GM12878 (cell line): ENCODE measurements around the gene MPV17. TPM values are rescaled to one million over a fixed set of nuclear protein-coding genes. Genes with fewer than 3 reads are reported as not detected.

Source experiments
- FOXK2 ChIP-seq: fragments of 450-650 bp; IDR thresholded peaks from 2 replicates; pipeline ENCODE4 v1.6.1; 2017; ENCODE audit warnings: mild to moderate bottlenecking, moderate library complexity
- KLF5 ChIP-seq: fragments of 450-650 bp; IDR thresholded peaks from 2 replicates; pipeline ENCODE4 v1.6.1; 2014; ENCODE audit warnings: mild to moderate bottlenecking; ENCODE audit not compliant: partially characterized antibody
- MTA3 ChIP-seq: IDR thresholded peaks from 2 replicates; pipeline ENCODE4 v1.6.1; 2012; ENCODE audit warnings: low read length, inconsistent platforms, borderline replicate concordance
- NR2C2 ChIP-seq: IDR thresholded peaks from 2 replicates; pipeline ENCODE4 v1.6.1; 2011; ENCODE audit warnings: borderline replicate concordance, low read depth; ENCODE audit not compliant: control insufficient read depth, insufficient read length
- RCOR1 ChIP-seq: conservative IDR thresholded peaks from 2 replicates; pipeline ENCODE4 v1.6.1; 2012; ENCODE audit warnings: low read depth, low read length, improper control_type of control experiment
- SMAD1 ChIP-seq: fragments of 450-650 bp; IDR thresholded peaks from 2 replicates; pipeline ENCODE4 v1.6.1; 2018; ENCODE audit warnings: mild to moderate bottlenecking, low read depth; ENCODE audit not compliant: partially characterized antibody
- STAT1 ChIP-seq: fragments of 450-650 bp; conservative IDR thresholded peaks from 2 replicates; pipeline ENCODE4 v1.6.1; 2014; ENCODE audit warnings: antibody characterized with exemption, mild to moderate bottlenecking
- SUZ12 ChIP-seq: fragments of 200-600 bp; sonication (generic); IDR thresholded peaks from one replicate; pipeline ENCODE4 v1.6.1; 2018; ENCODE audit warnings: antibody characterized with exemption, mild to moderate bottlenecking; ENCODE audit not compliant: unreplicated experiment
- YY1 ChIP-seq: IDR thresholded peaks from 2 replicates; pipeline ENCODE4 v1.6.1; 2011; ENCODE audit warnings: low read depth, mild to moderate bottlenecking, low read length
- polyA plus RNA-seq, 11 experiments: library from polyadenylated mRNA; depleted of rRNA in 4 of 11; unstranded in 6 of 11; stranded (reverse) in 5 of 11; fragments of >200 nt; fragmentation: Nextera tagmentation in 4 of 11; fragmentation: Illumina TruSeq in 1 of 11; extraction: Ambion mirVana in 4 of 11; extraction: Trizol in 1 of 11; gene quantifications; 1 replicate in 1 of 11; 2 replicates in 10 of 11; pipeline versions ENCODE4 v1.2.1 to v1.2.3, GENCODE V29; 2011 to 2016; ENCODE audit warnings: inconsistent platforms in 2 of 11, missing spikeins in 2 of 11, low read depth in 1 of 11
- total RNA-seq, 4 experiments: library from RNA; depleted of rRNA in 3 of 4; stranded (reverse); fragments of >200 nt in 3 of 4; fragmentation: Illumina TruSeq in 1 of 4; extraction: Trizol in 1 of 4; gene quantifications; 2 replicates each; pipeline versions ENCODE4 v1.2.1 to v1.2.3, GENCODE V29; 2013 to 2021
- TF ChIP-seq, protein P1 (sequence below): IDR thresholded peaks from 2 replicates; pipeline ENCODE4 v1.6.1; 2012; ENCODE audit warnings: improper control_type of control experiment, low read depth, low read length; ENCODE audit not compliant: insufficient replicate concordance
- TF ChIP-seq, protein P2 (sequence below): fragments of 450-650 bp; IDR thresholded peaks from 2 replicates; pipeline ENCODE4 v1.6.1; 2016; ENCODE audit warnings: mild to moderate bottlenecking
- TF ChIP-seq, protein P3 (sequence below): IDR thresholded peaks from 2 replicates; pipeline ENCODE4 v1.6.1; 2012; ENCODE audit warnings: mild to moderate bottlenecking, low read depth, low read length
- TF ChIP-seq, protein P4 (sequence below): fragments of 150-350 bp; IDR thresholded peaks from 2 replicates; pipeline ENCODE4 v1.6.1; 2016; ENCODE audit warnings: low read depth, low read length

The MPV17 gene
- total and polyA plus RNA-seq, 10 of the 15 experiments (the other 5 are each of a cell fraction or from before 2014, with no cell fraction given) = 63.4 to 143 (median 89.0) TPM

DNA sequence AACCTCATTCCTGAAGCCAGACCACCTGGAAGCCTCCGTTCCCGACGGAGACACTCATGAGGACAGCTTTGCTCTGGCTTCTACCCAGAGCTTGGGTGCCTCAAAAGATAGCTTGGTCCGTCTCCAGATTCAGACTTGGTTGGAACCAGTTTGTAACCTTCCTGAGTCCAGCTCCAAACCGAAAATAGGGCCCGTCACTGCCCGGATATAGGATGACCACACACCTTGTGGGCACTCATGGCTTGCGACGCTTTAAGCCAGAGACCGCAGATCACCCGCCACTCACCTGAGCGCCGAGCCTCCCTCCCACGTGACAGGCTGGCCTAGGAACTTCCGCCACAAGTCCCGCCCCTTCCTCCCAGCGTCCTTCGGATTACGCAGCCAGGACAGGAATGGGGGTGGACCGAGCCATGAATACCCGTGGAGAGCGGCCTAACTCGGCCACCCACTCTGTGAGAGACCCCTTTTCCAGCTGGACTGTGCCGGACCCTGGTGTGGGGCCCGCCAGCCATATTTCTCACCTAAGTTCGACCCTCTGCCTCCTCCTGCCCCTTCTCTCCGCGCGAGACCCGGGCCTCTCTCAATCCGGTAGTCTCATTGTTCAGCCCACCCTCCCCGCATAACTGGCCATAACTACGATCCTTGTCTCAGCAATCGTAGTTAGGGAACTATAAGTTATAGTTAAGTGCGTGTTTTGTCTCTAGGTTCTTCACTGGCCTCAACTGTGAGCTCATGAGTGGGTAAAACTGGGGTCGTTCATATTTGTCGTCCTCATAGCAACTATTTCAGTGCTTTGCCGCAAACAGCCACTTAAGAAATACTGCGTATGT lies at the start of gene MPV17 (continued):
- TF ChIP-seq, protein P1, sequence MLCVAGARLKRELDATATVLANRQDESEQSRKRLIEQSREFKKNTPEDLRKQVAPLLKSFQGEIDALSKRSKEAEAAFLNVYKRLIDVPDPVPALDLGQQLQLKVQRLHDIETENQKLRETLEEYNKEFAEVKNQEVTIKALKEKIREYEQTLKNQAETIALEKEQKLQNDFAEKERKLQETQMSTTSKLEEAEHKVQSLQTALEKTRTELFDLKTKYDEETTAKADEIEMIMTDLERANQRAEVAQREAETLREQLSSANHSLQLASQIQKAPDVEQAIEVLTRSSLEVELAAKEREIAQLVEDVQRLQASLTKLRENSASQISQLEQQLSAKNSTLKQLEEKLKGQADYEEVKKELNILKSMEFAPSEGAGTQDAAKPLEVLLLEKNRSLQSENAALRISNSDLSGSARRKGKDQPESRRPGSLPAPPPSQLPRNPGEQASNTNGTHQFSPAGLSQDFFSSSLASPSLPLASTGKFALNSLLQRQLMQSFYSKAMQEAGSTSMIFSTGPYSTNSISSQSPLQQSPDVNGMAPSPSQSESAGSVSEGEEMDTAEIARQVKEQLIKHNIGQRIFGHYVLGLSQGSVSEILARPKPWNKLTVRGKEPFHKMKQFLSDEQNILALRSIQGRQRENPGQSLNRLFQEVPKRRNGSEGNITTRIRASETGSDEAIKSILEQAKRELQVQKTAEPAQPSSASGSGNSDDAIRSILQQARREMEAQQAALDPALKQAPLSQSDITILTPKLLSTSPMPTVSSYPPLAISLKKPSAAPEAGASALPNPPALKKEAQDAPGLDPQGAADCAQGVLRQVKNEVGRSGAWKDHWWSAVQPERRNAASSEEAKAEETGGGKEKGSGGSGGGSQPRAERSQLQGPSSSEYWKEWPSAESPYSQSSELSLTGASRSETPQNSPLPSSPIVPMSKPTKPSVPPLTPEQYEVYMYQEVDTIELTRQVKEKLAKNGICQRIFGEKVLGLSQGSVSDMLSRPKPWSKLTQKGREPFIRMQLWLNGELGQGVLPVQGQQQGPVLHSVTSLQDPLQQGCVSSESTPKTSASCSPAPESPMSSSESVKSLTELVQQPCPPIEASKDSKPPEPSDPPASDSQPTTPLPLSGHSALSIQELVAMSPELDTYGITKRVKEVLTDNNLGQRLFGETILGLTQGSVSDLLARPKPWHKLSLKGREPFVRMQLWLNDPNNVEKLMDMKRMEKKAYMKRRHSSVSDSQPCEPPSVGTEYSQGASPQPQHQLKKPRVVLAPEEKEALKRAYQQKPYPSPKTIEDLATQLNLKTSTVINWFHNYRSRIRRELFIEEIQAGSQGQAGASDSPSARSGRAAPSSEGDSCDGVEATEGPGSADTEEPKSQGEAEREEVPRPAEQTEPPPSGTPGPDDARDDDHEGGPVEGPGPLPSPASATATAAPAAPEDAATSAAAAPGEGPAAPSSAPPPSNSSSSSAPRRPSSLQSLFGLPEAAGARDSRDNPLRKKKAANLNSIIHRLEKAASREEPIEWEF = no peak
- TF ChIP-seq RCOR1 (0 out of 2 replicates have a peak, but pooled peaks have one; percentile 11), MTA3 (peak; percentile 87; the same call in 1 of the 2 replicates), SUZ12 (no peak), STAT1 (0 out of 2 replicates have a peak, but pooled peaks have one; percentile 15), YY1 (peak; percentile 84), NR2C2 (no peak), KLF5 (peak; percentile 30), SMAD1 (no peak), FOXK2 (peak; percentile 42; the same call in 1 of the 2 replicates)
- TF ChIP-seq, protein P2, sequence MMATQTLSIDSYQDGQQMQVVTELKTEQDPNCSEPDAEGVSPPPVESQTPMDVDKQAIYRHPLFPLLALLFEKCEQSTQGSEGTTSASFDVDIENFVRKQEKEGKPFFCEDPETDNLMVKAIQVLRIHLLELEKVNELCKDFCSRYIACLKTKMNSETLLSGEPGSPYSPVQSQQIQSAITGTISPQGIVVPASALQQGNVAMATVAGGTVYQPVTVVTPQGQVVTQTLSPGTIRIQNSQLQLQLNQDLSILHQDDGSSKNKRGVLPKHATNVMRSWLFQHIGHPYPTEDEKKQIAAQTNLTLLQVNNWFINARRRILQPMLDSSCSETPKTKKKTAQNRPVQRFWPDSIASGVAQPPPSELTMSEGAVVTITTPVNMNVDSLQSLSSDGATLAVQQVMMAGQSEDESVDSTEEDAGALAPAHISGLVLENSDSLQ = peak; percentile 96
- TF ChIP-seq, protein P3, sequence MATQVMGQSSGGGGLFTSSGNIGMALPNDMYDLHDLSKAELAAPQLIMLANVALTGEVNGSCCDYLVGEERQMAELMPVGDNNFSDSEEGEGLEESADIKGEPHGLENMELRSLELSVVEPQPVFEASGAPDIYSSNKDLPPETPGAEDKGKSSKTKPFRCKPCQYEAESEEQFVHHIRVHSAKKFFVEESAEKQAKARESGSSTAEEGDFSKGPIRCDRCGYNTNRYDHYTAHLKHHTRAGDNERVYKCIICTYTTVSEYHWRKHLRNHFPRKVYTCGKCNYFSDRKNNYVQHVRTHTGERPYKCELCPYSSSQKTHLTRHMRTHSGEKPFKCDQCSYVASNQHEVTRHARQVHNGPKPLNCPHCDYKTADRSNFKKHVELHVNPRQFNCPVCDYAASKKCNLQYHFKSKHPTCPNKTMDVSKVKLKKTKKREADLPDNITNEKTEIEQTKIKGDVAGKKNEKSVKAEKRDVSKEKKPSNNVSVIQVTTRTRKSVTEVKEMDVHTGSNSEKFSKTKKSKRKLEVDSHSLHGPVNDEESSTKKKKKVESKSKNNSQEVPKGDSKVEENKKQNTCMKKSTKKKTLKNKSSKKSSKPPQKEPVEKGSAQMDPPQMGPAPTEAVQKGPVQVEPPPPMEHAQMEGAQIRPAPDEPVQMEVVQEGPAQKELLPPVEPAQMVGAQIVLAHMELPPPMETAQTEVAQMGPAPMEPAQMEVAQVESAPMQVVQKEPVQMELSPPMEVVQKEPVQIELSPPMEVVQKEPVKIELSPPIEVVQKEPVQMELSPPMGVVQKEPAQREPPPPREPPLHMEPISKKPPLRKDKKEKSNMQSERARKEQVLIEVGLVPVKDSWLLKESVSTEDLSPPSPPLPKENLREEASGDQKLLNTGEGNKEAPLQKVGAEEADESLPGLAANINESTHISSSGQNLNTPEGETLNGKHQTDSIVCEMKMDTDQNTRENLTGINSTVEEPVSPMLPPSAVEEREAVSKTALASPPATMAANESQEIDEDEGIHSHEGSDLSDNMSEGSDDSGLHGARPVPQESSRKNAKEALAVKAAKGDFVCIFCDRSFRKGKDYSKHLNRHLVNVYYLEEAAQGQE = no peak
- TF ChIP-seq, protein P4, sequence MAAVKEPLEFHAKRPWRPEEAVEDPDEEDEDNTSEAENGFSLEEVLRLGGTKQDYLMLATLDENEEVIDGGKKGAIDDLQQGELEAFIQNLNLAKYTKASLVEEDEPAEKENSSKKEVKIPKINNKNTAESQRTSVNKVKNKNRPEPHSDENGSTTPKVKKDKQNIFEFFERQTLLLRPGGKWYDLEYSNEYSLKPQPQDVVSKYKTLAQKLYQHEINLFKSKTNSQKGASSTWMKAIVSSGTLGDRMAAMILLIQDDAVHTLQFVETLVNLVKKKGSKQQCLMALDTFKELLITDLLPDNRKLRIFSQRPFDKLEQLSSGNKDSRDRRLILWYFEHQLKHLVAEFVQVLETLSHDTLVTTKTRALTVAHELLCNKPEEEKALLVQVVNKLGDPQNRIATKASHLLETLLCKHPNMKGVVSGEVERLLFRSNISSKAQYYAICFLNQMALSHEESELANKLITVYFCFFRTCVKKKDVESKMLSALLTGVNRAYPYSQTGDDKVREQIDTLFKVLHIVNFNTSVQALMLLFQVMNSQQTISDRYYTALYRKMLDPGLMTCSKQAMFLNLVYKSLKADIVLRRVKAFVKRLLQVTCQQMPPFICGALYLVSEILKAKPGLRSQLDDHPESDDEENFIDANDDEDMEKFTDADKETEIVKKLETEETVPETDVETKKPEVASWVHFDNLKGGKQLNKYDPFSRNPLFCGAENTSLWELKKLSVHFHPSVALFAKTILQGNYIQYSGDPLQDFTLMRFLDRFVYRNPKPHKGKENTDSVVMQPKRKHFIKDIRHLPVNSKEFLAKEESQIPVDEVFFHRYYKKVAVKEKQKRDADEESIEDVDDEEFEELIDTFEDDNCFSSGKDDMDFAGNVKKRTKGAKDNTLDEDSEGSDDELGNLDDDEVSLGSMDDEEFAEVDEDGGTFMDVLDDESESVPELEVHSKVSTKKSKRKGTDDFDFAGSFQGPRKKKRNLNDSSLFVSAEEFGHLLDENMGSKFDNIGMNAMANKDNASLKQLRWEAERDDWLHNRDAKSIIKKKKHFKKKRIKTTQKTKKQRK = no peak
